HS-27A (cell line): Measurements from ENCODE around the gene PRKCA.

ENCODE experiments used
- DNase-seq: peaks from one replicate; pipeline ENCODE4 v3.0.0-alpha.2; 2012; ENCODE audit warnings: low read depth, missing footprints

The PRKCA gene

GRCh38 chr17:66518677-66519076 lies 216.3 kb downstream of the PRKCA start:
- no peak for DNase-seq

- DNase-seq = no peak
Measured at GRCh38 chr17:66519154-66519553, 216.7 kb downstream of the PRKCA start.

- no peak for DNase-seq
Measured at GRCh38 chr17:66520999-66521398, 218.6 kb downstream of the PRKCA start.

GRCh38 chr17:66522591-66523272 lies 220.3 kb downstream of the PRKCA start:
- no peak for DNase-seq

- no peak for DNase-seq
Measured at GRCh38 chr17:66523378-66524200, 221.2 kb downstream of the PRKCA start.

GRCh38 chr17:66524877-66525276 lies 222.5 kb downstream of the PRKCA start:
- no peak for DNase-seq

- no peak for DNase-seq
Measured at GRCh38 chr17:66525338-66525737, 222.9 kb downstream of the PRKCA start.

GRCh38 chr17:66526827-66527226 lies 224.4 kb downstream of the PRKCA start:
- DNase-seq = no peak

- DNase-seq = no peak
Measured at GRCh38 chr17:66527335-66527734, 224.9 kb downstream of the PRKCA start.

- no peak for DNase-seq
Measured at GRCh38 chr17:66531851-66532295, 229.5 kb downstream of the PRKCA start.

- DNase-seq = no peak
Measured at GRCh38 chr17:66533572-66533971, 231.2 kb downstream of the PRKCA start.

GRCh38 chr17:66533986-66534385 lies 231.6 kb downstream of the PRKCA start:
- DNase-seq = no peak

- no peak for DNase-seq
Measured at GRCh38 chr17:66535611-66536010, 233.2 kb downstream of the PRKCA start.

GRCh38 chr17:66537502-66537901 lies 235.1 kb downstream of the PRKCA start:
- no peak for DNase-seq

GRCh38 chr17:66538776-66539175 lies 236.4 kb downstream of the PRKCA start:
- no peak for DNase-seq

GRCh38 chr17:66540131-66540781 lies 237.8 kb downstream of the PRKCA start:
- no peak for DNase-seq

GRCh38 chr17:66541461-66542128 lies 239.2 kb downstream of the PRKCA start:
- DNase-seq = peak; percentile 26

- no peak for DNase-seq
Measured at GRCh38 chr17:66542129-66542966, 239.9 kb downstream of the PRKCA start.

GRCh38 chr17:66542967-66543520 lies 240.6 kb downstream of the PRKCA start:
- DNase-seq = no peak

GRCh38 chr17:66543526-66543925 lies 241.1 kb downstream of the PRKCA start:
- no peak for DNase-seq

GRCh38 chr17:66545918-66546317 lies 243.5 kb downstream of the PRKCA start:
- DNase-seq = no peak
